AG04450 (cell line): ENCODE measurements around the gene EVL. TPM values are rescaled to one million over a fixed set of nuclear protein-coding genes. Genes with fewer than 3 reads are reported as not detected.

ENCODE experiments used
- CTCF ChIA-PET: fragments of 300-600, 350-600 bp; formaldehyde crosslinking; extraction: SDS; loops from one replicate; lab custom pipeline; 2022; ENCODE audit warnings: antibody characterized with exemption, inconsistent platforms; lab: Charles Lee
- POLR2A ChIA-PET: fragments of 350-600 bp; formaldehyde crosslinking; extraction: SDS; loops from one replicate; lab custom pipeline; 2021; ENCODE audit warnings: antibody characterized with exemption, inconsistent platforms; lab: Yijun Ruan, JAX
- DNase-seq: peaks from one replicate; pipeline ENCODE4 v3.0.0-alpha.2; 2011; ENCODE audit warnings: low read depth, low spot score
- H3K27ac ChIP-seq: one replicate; pipeline ENCODE4 v1.5.1; 2012; ENCODE audit warnings: low read depth, low read length, control low read depth
- H3K27me3 ChIP-seq: one replicate; pipeline ENCODE4 v1.6.0; 2012; ENCODE audit warnings: low read length; ENCODE audit not compliant: control insufficient read depth, insufficient read depth
- H3K4me3 ChIP-seq: 2 replicates; pipeline ENCODE4 v1.5.1; 2011; ENCODE audit warnings: mild to moderate bottlenecking, low read depth, low read length, control low read depth
- H3K9me3 ChIP-seq: 2 replicates; pipeline ENCODE4 v1.5.1; 2012; ENCODE audit warnings: low read length; ENCODE audit not compliant: control insufficient read depth, insufficient read depth
- polyA plus RNA-seq: library from polyadenylated mRNA; depleted of rRNA; stranded (reverse); fragments of >200 nt; gene quantifications from 2 replicates; pipeline ENCODE4 v1.2.3, GENCODE V29; 2011
- TF ChIP-seq, protein P1 (sequence below): IDR thresholded peaks from 2 replicates; pipeline ENCODE4 v1.5.1; 2011; ENCODE audit warnings: low read depth, low read length, control low read depth, inconsistent platforms

Gene EVL
- polyA plus RNA-seq, 1 experiment: 36.5 TPM

DNA sequence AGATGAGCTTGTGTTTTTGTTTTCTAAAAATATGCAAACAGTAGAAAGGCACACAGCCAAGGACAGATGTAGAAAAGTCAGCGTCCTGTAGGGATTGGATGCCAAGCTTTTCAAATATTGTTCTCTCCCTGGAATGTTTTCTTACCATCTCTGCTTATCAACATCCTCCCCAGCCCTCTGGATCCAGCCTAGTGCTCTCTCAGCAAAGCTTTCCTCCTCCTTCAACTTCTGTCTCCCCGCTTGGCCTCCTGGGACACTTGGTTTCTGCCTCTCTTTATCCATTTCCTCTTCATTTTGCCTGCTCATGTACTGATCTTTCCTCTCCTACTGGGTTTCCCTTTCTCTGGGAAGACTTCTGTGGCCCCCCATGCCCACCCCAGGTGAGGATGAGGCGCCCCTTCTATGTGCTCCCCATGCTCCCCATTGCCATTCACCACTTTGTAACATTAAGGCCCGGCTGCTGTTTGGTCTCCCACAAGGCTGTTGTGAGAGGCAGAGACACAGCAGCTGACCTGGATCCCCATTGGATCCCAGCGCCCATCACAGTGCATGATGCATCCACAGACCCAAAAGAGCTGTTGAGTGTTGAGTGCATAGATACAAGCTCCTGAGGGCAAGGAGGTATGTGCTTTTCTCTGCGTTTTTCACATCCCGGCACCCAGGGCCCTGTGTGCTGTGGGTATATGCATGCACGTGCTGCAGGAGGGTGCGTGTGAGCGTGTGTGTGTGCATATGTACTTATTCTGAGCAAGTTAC is 38.2 kb downstream of the EVL start:
- ChIA-PET CTCF (interaction anchor here (0.7 to 5.0 kb wide), 6 partner anchors 77 to 134 kb away, joined by 3 to 33 read pairs (median 4); no protein-coding TSS in a partner anchor), POLR2A (interaction anchor here (0.8 kb wide), 1 partner anchor 120 kb away, joined by 4 read pairs; no protein-coding TSS in a partner anchor)
- no peak for DNase-seq
- Histone ChIP-seq H3K27ac (no peak overlapping the region), H3K9me3 (no peaks in the 10 kb centered on the region), H3K4me3 (no peak overlapping the region), H3K27me3 (no peaks in the 10 kb centered on the region)
- TF ChIP-seq, protein P1, sequence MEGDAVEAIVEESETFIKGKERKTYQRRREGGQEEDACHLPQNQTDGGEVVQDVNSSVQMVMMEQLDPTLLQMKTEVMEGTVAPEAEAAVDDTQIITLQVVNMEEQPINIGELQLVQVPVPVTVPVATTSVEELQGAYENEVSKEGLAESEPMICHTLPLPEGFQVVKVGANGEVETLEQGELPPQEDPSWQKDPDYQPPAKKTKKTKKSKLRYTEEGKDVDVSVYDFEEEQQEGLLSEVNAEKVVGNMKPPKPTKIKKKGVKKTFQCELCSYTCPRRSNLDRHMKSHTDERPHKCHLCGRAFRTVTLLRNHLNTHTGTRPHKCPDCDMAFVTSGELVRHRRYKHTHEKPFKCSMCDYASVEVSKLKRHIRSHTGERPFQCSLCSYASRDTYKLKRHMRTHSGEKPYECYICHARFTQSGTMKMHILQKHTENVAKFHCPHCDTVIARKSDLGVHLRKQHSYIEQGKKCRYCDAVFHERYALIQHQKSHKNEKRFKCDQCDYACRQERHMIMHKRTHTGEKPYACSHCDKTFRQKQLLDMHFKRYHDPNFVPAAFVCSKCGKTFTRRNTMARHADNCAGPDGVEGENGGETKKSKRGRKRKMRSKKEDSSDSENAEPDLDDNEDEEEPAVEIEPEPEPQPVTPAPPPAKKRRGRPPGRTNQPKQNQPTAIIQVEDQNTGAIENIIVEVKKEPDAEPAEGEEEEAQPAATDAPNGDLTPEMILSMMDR: no peak

DNA sequence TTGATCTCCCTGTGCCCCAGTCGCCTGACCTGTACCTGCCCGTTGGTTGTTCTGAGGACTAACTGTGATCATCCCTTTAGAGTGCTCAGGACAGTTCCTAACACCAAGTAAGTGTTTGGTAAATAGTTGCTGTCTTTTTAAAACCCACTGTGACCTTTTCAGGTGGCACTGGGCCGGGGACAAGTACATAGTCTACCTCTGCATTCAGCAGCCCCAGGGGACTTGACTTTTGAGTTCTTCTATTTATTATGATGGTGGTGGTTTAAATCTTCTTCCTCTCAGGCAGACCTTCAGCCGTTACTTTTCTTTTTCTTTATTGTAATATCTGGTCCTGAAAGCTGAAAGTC is 38.8 kb downstream of the EVL start:
- Histone ChIP-seq H3K27me3 (no peaks in the 10 kb centered on the region), H3K9me3 (no peaks in the 10 kb centered on the region), H3K27ac (no peak overlapping the region), H3K4me3 (no peak overlapping the region)
- ChIA-PET CTCF (interaction anchor here (0.6 to 5.0 kb wide), 4 partner anchors 55 to 122 kb away, joined by 3 to 33 read pairs (median 4); no protein-coding TSS in a partner anchor), POLR2A (no interaction called here)
- TF ChIP-seq, protein P1: no peak
- DNase-seq: no peak

DNA sequence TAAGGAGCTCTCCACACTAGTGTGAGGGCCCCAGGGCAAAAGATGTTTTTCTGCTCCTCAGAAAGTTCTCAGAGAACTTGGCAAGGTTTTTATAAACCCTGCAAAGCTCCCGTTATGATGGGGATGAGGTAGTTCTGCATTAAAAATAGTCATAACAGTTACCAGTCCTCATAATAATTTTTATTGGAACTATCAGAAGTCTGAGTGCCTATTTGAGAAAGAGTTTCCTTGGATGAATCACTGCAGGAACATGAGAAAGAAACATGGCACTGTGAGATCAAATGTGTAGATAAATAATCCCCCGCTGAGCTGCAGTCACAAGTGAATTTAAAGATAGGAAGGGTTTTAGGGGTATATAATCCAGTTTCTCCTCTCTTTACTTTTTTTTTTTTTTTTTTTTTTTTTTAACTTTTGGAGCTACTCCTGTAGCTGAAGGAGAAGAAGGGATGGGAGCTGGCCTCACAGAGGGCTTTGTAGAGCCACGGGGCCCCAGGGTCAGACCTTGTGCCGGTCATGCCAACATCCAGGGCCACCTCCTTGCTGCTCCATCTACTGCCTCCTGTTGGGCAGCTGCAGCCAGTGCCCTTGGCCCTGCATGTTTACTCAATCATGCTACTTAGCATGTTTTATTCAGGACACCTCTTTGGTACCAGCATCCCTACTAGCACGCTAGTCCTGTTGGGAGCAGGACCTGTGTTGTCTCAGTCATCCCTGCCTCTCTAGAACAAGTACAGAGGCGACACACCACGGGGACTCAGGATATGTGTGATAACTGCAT is 39.5 kb downstream of the EVL start:
- TF ChIP-seq, protein P1: no peak
- ChIA-PET POLR2A (interaction anchor here (0.6 kb wide), 1 partner anchor 79 kb away, joined by 4 read pairs; no protein-coding TSS in a partner anchor), CTCF (interaction anchor here (0.6 to 5.0 kb wide), 5 partner anchors 9 to 122 kb away, joined by 3 to 33 read pairs (median 4); no protein-coding TSS in a partner anchor)

DNA sequence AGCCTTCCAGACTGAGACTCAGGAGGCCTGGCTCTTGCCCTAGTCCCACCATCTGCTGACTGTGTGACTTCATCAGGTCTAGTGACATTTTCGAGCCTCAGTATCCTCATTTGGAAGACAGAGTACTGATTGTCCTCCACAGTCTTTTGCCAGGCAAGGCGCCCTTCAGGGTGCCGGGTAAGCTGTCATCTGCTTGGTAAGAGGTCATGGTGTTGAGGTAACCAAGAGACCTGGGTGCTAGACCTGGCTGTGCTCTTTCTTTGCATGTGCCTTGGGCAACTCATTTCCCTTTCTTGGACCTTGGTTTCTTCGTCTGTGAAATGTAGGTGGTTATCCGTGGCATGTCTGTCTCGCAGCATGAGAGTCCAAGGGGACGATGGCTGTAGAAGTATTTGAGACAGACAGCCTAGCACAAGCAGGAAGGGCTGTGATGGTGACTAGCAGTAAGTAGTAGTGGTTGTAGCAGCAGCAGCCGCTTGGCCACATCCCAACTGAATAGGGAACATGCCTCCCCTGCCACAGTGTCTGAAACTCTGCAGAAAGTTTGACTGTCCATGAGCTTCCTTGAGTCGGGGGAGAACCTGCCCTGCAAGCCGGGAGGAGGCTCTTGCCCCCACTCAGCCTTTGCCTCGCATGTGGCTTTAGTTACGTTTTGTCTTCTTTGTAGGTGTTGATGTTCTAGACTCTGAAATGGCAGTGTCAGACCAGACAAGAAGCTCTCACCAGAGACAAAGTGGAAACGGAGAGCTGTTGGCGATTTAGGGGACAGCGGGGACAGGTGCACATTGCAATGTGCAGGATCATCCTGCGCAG is 40.3 kb downstream of the EVL start:
- H3K9me3 ChIP-seq: no peaks in the 10 kb centered on the region
- no peaks in the 10 kb centered on the region for H3K27me3 ChIP-seq
- POLR2A ChIA-PET: interaction anchor here (0.6 kb wide), 1 partner anchor 80 kb away, joined by 4 read pairs; no protein-coding TSS in a partner anchor
- H3K4me3 ChIP-seq: no peak overlapping the region
- no peak for DNase-seq
- H3K27ac ChIP-seq: no peak overlapping the region
- TF ChIP-seq, protein P1: no peak
- CTCF ChIA-PET: interaction anchor here (0.6 to 5.0 kb wide), 3 partner anchors 8 to 123 kb away, joined by 3 to 33 read pairs (median 4); no protein-coding TSS in a partner anchor

More for the DNA sequence above, 39.5 kb downstream of the EVL start:
- Histone ChIP-seq H3K9me3 (no peaks in the 10 kb centered on the region), H3K27me3 (no peaks in the 10 kb centered on the region), H3K27ac (no peak overlapping the region), H3K4me3 (no peak overlapping the region)
- no peak for DNase-seq
